Measurements from ENCODE around the gene CALM1.

The CALM1 gene

DNA sequence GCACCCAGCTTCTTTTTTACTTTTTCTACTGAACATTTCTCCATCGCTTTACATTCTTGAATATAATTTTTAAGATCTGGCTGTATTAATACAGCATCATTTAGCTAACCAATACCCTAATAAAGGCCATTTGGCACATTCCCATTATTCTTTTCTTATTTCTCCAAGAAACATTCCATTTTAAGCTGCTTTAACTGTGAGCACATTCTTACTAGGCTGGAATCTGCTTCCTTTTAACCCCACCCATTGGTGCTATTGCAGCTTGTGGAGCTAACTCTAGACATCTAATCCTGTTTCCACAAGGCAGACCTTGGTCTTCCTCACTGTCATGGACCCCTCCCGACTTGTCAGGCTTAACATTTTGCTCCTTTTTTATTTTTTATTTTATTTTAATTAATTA, 15.2 kb downstream of the CALM1 start:
- no peak for FAIRE-seq

DNA sequence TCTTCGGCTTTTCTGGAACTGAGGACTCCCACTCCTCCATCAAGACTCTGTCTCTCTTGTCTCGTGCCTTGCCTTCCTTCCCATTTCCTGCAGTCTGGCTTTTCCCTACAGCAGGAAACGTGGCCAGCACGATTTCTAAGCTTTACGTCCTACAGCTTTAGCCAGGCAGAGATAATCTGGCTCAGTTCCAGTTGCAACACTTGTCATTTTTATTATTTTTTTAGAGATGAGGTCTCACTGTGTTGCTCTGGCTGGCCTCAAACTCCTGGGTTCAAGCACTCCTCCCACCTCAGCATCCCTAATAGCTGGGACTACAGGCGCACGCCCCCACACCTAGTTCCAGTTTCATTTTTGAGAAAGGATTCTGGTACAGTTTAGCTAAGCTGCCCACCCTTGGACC, 19.9 kb downstream of the CALM1 start:
- no peak for FAIRE-seq

DNA sequence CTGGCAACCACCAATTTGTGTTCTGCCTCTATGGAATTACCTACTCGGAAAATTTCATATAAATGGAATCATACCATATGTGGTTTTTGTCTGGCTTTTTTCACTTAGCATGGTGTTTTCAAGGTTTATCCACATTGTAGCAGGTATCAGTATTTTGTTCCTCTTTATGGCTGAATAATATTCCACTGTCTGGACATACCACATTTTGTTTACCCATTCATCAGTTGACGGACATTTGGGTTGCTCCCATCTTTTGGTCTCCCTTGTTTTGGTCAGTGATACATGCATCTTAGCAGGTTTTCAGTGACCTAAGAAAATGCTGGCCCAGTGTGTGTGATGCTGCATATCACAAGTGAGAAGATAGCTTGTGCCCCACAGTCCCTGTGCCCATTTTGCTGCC, 21.2 kb downstream of the CALM1 start:
- no peak for FAIRE-seq

DNA sequence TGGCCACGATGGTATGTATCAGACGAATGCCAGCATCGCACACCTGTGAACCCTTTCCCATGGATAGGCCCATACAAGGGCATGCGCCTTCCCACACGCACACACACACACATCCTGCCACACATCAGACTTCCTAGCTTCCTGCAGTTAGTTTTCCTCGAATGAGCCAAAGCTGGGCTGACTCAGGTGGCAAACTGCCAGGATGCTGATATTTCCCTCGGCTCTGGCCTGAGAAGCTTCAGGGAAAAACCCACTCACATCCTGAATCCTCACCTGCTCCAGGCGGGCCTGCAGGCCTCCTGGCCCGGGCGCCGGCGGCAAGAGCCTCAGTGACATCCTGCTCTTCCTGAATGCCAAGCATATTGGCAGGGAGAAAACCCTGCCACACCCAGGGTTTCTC, 22.4 kb downstream of the CALM1 start:
- no peak for FAIRE-seq

DNA sequence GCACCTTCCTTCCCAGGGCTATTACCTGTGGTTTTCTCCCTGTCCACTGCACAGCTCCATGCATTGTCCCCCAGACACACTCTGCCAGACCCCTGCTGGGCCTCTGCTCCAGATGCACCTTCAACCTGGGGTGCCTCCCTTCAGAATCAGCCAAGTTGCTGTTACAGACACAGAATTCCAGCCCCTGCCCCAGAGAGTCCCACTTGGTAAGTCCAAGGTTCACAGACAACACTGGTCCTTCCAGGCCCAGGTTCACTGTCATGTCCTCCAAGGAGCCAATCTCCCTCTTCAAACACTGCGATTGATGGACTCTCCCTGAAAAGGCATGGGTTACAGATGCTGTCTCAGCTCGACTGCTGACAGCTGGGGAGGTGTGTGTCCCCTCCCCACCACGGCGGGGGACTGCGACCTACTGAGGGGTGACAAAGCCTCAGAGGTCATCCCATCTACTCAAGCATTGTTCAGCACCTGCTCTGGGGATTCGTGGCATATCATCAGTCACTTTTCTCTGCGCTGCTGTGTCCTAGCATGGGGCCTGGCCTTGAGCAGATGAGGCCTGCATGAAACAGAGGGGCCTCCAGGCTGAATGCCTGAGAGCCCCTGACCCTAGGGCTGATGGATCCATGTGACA, 24.3 kb downstream of the CALM1 start:
- no peak for FAIRE-seq

DNA sequence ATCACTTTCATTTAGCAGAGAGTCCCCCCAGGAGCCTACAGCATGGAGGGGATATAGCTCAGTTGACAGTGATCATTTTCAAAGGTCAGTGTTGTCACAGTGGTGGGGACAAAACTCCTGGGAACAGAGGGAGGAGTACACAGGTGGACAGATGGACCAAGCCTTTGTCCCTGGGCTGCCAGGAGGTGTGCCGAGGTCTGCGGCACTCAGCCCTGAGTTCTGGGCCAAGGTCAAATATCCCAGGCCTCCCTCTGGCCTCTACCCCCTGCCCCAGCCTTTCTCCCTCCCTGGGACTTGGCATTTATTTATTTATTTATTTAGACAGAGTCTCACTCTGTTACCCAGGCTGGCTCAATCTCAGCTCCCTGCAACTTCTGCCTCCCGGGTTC, 24.8 kb downstream of the CALM1 start:
- FAIRE-seq = no peak

- FAIRE-seq = no peak
Observed at GRCh38 chr14:90423166-90423565, 26.3 kb downstream of the CALM1 start.

- FAIRE-seq = no peak
Observed at GRCh38 chr14:90424075-90424474, 27.2 kb downstream of the CALM1 start.

DNA sequence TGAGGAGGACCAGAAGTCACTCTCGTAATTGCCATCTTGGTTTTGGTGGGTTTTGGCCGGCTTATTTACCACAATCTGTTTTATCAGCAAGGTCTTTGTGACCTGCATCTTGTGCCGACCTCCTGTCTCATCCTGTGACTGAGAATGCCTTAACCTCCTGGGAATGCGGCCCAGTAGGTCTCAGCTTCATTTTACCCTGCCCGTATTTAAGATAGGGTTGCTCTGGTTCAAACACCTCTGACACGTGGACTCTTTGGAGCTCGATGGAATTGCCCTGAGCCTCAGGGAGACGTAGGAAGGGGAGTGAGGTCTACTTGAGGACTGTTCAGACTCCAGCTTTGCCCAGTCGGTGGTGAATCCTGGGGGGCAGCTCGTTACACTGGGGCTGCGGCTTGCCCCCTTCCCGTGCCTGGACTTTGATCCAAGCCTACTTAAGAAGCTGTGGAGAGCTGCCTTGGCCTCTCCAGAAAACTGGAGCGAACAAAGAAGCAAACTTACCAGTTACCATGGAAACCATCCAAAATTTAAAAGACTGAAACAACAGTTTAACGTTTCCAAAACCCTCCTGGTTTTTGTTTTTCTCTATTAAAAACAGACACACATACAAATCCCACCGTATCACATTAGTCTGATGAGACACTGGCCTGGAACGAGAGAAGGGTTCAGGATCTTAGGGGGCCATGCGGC, 28.0 kb downstream of the CALM1 start:
- FAIRE-seq = no peak

DNA sequence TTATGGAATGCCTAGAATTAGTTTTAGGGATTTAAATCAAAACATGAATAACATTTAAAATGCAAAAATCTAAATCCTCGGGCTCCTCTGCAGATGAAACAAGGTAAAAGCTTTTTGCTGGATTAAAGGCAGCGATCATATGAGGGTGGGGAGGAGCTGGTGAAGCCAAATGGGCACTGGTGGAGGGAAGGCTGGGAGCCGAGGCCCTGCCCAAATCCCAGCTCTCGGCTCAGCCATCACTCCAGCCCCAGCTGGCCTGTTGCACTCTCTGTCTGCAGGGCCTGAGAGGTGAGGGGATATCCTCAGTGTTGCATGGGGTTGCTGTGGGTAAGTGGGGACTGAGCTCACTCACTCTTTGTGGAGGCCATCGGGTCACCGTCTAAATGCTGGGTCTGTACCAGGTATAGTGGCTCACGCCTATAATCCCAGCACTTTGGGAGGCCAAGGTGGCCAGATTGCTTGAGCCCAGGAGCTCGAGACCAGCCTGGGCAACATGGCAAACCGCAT, 28.6 kb downstream of the CALM1 start:
- FAIRE-seq = no peak

GRCh38 chr14:90426031-90426540, 29.3 kb downstream of the CALM1 start:
- FAIRE-seq = no peak

DNA sequence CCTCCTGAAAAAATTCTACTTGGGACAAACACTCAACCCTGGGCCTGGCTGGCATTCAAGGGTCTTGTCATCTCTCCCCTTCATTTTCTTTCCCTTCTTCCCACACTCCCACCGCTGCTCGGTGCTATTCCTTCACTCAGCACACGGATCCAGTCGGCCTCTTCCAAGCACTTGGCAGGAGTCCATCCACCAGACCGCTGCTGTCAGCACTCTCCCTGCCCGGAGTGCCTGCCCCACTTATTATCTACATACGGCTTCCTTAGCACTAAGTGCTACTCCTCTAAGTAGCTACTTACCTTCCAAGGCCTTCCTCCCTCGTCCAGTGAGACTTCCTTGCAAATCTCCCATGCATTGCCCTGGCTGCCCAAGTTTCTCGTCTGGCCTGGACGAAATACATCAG, 29.8 kb downstream of the CALM1 start:
- FAIRE-seq = no peak

GRCh38 chr14:90427848-90428426, 31.1 kb downstream of the CALM1 start:
- no peak for FAIRE-seq

DNA sequence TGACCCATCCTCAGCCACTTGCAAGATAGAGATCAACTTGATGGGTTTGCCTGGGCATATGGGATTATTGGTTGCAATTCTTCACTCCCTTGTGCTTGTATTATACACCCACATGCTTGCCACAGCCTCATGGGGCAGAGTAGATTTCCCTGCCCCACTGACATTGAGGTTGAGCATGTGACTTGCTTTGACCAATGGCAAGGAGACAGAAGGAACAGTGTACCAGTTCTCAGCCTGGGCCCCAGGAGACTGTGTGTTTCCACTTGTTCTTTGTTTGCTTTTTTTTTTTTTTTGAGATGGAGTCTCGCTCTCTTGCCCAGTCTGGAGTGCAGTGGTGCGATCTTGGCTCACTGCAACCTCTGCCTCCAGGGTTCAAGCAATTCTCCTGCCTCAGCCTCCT, 31.8 kb downstream of the CALM1 start:
- FAIRE-seq = no peak

- FAIRE-seq = no peak
Observed at GRCh38 chr14:90429236-90429635, 32.4 kb downstream of the CALM1 start.

DNA sequence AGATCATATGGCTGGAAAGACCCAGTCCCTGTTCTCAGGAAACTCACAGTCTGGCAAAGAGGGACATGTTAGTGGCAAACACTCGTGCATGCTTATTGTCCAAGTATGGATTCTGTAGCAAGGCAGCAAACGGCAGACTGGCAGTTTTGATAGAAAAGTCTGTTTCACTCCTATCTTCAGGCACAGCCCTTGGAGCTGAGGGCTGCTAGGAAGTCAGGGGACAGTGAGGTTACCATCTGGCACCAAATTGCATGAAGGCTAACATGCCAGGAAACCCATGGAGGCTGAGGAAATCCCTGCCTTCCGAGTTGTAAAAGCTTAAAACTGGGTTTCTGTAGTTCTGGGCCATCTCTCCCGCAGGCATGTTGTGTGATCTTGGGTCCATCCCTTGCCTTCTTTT, 32.9 kb downstream of the CALM1 start:
- no peak for FAIRE-seq

GRCh38 chr14:90434370-90435020, 37.7 kb downstream of the CALM1 start:
- FAIRE-seq = no peak

DNA sequence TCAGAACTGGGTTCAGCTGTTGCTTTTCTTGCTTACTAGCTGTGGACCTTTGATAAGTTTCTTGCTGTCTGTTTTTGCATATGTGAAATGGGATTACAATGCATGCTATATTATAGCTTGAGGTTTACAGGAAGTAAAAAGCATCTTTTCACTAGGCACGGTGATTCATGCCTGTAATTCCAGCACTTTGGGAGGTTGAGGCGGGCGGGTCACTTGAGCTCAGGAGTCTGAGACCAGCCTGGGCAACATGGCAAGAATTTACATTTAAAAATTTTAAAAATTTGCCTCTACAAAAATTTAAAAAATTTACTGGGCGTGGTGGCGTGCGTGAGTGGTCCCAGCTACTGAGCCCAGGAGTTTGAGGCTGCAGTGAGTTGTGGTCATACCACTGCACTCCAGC, 42.0 kb downstream of the CALM1 start:
- FAIRE-seq = no peak

DNA sequence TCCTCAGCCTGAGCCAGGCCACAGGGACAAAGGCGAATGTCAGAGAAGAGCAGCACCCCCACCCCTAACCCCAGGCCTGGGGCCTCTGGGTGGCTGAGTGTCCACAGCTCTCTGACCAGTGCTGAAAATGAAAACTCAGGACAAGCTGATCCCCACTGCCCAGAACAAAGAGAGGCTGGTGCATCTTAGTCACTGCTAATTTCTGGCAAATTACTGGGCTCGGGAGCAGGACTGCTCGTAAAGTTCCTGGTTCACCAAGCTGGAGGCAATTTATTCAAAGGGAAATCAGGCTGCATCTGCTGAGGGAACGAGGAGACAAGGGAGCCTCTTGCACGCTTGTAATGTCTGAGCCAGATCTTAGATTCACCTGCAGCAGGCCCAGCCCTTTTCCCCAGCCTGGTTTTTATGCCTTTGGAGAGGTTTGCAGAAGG, 43.2 kb downstream of the CALM1 start:
- no peak for FAIRE-seq

DNA sequence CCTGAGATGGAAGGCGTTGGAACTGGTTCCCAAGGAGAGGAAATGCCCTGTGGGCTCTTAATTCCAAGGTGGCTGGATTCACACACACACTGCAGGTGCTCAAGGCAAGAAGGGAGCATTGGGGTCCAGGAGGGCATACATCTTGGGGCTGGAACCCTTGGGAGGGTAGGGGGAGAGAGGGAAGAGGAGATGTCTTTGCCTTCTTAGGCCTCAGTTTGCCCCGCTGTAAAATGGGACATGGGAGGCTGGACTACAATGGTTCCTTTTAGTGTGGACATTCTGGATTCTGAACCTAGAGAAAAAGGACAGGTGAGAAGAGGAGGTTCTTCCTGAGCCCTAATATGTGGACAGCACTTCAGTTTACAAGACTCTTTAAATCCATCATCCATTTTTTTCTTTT, 43.8 kb downstream of the CALM1 start:
- FAIRE-seq = no peak

DNA sequence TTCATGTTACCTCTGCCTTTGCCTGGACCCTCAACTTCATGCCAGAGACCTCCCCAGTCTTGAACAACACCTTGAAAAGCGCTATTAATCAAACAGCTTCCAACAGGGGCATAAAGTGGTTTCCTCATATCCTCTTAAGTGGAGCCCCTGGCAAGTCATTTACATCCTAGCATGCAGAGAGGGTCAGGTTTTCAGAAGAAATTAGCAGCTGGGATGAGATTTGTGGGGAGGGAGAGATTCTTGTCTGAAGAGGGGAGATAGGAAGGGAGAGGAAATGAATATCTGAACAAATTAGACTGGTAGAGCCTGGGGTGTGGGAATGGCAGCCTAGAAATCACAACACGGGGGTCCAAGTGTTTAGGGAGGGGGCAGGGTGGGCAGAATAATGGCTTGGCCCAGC, 45.6 kb downstream of the CALM1 start:
- no peak for FAIRE-seq

DNA sequence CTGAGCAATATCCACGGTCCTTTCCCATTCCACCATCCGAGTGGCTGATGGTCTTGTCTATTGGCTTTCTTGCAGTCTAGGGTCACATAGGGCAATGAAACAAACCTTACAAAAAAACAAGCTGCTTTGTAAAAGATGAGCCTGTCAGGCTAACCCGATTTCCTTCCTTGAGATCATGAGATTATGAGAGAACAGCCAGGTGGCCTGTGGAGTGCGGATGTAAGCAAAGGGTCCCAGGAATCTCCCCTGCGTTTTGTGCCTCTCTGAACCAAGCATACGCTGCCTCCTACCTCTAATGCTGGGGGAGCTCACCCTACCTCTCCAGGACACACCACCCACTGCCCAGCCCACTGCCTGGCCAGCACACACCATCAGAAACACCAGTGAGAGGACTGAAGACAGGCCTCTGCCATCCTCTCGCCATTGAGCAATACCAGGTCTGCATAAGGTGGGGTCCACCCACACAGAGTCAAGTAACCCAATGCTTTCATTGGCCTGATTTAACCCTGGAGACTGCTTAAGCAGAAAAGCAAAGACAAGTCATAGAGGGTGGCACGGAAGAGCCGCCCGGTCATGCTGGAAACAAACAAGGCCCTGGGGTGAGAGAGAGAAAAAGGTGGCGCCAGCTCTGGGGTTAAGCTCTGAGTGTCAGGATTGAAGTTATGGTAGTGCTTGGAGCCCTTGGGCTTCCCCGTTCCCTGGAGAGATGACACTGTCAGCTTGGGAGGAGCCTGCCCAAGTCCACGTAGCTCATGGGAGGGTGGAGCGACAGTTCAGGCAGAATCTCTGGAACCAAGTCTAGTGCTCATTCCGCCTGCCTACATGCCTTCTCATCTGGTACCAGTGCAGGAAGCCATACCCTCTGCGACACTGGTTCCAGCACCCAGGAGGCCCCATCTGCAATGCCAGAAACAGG, 46.6 kb downstream of the CALM1 start:
- FAIRE-seq = no peak

All from A204.1 (cell line).